Ishikawa (cell line): Measurements from ENCODE around the gene FGF10.

ENCODE experiments used
- CEBPB ChIP-seq: IDR thresholded peaks from 2 replicates; pipeline ENCODE4 v1.6.1; 2012
- NFIC ChIP-seq: IDR thresholded peaks from 2 replicates; pipeline ENCODE4 v1.6.1; 2012
- TAF1 ChIP-seq: IDR thresholded peaks from 2 replicates; pipeline ENCODE4 v1.6.1; 2012; ENCODE audit warnings: low read depth, mild to moderate bottlenecking
- TEAD4 ChIP-seq: IDR thresholded peaks from 2 replicates; pipeline ENCODE4 v1.6.1; 2012

GRCh38 chr5:44396312-44396711, 7.1 kb upstream of the FGF10 start:
- TF ChIP-seq TAF1 (no peak), TEAD4 (no peak), CEBPB (no peak), NFIC (no peak)
